Middle frontal gyrus (tissue), 1 donor: ENCODE results near the gene F12.
"Not testable (repeated sequence)": the region's sequence is repeated elsewhere in the genome, so short reads cannot be mapped to it uniquely, and the experiment has no call there.

Experiments
- DNase-seq: peaks from one replicate; pipeline ENCODE4 v3.0.0-alpha.2; 2015; ENCODE audit warnings: low spot score; ENCODE audit errors: extremely low spot score

The F12 gene

DNA sequence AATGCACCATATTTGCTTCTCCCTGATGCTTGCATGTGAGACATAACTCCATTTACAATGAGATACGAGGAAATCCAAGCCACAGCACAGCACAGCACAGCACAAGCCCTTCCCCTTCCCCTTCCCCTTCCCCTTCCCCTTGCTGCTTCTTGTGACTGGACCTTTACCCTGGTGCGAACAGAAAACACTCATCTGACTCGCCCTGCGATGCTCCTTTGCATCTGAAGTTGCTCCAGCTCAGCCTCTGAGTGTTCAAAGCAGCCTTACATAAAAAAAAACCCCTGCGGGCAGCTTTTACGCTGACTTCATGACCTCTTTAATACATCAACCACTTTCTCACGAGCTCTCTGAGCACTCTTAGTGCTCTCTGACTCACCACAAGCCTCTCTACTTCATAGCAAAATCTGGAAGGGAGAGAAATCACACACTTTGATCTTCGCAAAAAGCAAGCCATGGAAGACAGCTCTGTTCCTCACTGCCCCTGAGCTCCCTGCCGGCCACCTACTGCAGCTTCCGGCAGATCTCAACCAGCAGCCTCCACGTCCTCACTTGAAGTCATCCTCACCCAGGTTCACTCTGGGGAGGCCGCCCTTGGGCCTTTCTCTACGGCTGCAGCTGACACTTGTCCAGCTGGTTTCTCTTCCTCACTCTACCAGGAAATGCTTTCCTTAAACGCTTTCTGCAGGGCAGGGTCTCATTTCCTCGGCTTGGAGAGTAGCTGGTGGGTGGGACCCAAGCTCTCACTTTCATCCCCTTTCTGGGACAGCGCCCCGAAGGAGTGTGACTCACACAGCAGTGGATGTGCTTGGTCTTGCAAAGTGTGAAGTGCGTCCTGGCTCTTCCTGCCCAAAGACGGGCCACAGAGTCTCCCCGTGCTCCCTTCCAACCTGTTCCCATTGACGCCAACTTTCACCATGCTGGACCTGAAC, 19.9 kb downstream of the F12 start:
- DNase-seq: no peak

DNA sequence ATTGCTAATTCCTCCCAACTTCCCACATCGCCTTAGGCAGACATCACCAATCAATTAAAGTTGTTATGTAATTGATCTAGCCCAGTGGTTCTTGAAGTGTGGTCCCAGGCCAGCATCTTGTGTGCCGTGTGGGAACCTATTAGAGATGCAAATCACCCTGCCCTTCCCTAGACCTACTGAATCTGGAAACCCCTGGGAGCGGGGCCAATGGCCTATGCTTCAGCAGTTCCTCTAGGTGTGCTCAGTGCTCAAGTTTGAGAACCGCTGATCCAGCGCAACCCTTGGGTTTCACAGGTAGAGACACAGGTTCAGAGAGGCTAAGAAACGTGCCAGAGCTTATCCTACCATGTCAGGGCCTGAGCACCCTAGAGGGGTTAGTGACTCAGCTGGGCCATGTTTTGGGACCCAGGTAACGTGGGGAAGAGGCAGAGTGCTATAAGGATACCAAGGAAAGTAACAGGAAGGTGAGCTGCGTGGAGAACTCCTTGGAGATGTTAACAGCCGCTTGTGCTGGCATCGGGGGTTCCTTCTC, 20.8 kb downstream of the F12 start:
- DNase-seq: no peak

DNA sequence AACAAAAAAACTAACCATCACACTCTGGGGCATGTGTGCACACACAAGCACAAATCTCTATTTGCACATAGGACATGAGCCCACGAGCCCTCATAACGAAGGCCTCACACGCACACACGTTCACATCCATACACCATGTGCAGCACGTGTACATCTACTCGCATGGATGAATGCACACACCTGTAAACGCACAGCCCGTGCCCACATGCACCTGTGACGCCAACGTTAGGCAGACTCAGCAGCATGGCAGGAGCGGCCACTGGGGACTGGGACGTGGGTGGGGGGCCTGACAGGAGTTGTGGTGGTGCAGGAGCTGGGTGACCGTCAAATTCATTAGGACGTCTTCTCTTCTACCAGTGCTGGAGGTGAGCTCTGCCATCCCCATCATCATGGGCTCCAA, 22.0 kb downstream of the F12 start:
- DNase-seq: no peak

DNA sequence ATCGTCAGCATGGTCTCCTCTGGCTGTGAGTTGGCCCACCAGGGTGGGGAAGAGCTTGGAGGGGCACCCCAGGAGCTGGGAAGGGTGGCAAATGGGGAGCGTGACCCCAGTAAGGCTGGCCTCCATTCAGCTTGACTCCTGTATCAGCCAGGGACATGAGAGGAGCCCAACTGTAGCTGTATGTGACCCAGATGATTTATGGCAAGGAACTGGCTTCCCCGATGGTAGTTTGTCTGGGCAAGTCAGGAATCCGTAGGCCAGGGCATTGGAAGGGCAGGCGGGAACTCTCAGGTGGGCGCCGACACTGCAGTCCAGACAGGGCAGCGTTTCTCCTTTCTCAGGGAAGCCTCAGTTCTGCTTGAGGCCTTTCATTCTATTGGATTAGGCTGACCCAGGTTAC, 22.8 kb downstream of the F12 start:
- DNase-seq: no peak

DNA sequence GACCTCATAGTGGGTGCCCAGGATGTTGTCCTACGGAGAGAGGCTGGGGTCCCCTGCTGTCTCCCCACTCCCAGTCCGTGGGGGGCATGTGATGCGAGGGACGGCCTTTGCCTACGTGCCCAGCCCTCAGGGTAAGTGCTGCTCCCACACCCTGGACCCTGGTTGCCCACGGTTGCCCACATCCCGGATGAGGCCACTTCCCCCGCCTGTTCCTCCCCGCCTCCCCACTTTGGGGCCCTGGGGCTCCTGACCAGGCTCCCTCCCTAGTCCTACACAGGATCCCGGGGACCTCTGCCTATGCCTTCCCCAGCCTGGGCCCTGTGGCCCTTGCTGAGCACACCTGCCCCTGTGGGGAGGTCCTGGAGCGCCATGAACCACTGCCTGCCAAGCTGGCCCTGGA, 23.6 kb downstream of the F12 start:
- DNase-seq: no peak

DNA sequence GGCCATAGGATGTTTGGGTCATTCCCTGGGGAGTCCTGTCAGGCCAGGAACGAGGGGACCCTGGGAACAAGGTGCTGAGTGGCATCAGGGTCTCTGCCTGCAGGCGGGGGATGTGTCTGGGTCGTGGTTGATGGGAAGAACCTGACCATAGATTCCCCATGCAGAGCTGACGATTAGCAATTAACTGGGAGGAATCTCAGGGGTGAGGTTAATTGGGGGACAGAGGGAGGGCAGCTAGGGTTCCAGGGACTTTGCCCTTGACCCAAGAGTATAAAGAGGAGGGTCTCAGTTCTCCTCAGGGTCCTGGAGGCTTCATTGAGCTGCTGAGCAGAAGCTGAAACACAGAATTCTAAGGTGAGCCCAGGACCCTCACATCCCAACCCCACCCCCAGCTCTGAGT, 25.2 kb downstream of the F12 start, which contains the start of gene SLC34A1:
Gene SLC34A1, plus strand, starts transcription at position 301 of the 400 bp plus-strand sequence. CDS start 1,308 bp downstream, outside the sequence.
- DNase-seq: no peak

DNA sequence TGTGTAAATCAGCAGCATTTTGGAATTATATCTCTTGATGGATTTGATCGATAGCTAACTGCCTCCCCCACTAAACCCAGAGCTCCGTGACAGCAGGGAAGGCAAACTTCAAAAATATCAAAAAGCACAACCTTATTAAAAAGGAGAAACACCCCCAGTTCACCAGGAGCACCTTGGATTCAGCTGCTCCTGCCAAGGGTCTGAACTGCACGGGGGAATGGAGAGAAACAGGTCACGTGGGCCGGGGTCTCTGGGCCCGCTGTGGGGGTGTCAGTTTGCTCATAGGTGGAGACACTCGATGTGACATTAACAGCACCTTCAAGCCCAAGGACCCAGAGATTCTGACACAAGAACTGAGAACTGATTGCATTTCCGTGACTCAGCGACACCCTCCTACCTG, 26.2 kb downstream of the F12 start:
- DNase-seq: no peak

DNA sequence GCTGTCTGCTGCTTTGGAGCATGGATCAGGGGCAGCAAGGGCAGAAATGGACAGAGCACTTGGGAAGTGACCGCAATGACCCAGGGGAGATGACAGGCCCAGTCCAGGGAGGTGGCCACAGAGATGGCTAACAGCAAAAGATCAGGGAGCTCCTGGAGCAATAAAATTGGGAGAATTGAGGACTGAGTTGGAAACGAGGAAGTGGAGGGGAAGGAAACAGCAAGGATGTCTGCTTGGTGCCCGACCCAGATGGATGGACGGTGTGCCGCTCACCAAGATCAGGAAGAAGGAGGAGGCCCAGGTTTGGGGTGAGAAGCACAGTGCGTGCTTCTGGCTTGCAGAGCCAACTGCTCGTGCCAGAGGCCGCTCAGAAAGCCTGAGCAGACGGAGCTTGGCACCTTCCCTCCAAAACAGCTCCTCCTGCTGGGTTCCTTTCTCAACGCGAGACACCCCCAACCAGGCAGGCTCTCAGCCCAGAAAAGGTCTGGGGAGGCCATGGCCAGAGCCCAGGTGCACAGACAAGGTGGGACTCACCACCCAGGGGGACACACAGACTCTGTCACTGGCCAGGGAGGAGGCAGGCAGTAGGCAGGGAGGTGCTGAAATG, 26.8 kb downstream of the F12 start:
- no peak for DNase-seq

DNA sequence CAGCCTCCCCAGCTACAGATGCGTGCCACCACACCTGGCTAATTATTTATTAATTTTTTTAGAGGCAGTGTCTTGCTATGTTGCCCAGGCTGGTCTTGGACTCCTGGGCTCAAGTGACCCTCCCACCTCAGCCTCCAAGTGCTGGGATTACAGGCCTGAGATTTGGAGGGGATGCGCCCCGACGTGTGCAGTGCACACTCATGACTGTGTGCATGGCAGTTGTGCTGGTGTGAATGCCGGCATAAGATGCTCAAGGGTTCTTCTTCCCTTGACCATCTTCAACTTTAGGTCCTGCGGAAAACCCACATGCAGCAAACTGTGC, 28.6 kb downstream of the F12 start:
- no peak for DNase-seq

DNA sequence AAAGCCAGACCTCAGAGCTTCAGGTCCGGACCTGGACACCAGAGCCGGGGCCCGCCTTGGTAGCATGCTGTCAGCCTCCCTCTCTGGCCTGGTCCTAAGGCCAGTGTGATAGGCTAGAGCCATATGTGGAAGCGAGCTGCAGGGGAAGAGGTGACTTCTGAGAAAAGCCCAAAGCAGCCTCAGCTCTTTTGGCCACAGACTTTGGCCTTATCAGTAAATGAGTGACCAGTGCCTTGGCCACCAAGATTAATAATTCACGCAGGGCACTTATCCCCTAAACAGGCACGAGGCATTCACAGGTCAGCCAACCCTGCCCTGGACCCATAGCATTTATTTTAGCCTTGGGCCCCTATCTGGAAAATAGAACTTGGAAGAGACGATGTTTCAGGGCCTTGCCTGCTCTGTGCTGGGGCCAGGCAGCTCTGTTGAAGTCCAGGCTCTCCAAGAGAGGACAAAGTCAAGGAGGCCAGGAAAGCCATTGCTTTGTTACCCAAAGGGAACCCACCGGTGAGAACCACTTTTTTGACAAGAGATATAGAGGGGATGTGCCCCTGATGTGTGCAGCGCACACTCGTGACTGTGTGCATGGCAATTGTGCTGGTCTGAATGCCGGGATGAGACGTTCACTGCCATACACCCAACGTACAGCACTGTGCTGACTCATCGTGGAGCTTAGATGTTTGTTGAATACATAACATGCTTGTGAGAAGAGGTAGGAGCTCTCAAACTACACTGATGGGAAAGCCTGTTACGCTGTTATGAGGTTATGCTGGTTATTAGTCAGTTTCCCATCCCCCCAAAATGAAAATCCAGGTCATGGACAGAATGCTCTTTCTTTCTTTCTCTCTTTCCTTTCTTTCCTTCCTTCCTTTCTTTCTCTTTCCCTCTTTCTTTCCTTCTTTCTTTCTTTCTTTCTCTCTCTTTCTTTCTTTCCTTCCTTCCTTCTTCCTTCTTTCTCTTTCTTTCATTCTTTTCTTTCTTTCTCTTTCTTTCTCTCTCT, 30.2 kb downstream of the F12 start:
- no peak for DNase-seq

DNA sequence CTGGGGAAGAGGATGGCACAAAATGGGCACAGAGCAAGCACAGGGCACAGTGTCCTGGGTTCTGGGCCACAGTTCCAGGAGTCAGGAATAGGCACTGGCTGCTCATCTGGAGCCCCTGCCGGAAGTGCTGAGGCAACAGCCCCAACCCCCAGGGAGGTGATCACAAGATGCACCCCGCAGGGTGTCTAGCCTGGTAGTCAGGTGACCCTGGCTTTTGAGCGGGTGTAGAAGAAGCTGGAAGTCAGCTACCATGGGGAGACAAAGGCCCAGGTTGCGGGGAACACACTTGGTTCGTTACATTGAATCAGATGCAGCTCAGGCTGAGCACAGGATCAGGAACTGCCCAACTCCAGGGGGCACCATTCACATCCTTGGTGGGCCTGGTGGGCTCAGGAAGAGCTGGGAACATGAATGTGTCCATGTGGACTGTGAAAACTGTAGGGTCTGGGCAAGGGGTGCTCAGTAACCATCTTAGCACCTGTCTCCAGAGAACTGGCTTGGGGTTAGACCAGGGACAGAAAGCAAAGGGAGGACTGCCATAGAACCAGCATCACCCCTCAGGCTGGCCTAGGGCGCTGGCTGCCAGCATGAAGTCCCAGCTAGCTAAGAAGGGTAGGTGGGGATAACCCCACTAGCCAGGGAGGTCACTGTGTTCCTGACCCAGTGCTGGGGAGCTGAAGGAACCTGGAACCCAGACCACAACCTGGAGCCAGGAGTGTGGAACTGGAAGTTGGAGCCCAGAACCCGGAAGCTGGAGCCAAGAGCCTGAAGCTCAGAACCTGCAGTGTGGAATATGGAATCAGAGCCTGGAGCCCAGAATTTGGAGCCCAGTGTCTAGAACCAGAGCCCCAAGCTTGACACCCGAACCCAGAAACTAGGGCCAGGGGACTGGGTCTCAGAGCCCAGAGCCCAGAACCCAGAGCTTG, 31.2 kb downstream of the F12 start:
- no peak for DNase-seq

DNA sequence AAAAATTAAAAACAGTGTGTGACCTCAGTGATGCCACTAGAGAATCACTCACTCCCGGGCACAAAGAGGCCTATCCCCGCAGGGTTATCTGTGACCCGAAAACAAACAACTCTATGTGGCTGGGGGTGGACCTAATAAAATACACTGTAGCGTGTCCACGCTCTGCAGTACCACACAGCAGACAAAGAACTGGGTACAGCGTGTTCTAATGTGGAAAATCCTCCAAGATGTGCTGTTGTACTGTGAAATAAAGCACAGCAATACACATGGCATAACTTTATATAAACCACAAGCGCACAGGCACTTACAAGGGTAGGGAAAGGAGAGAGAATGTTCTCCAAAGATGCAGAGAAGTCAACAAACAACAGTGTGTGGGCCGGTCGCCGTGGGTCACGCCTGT, 33.3 kb downstream of the F12 start:
- no peak for DNase-seq

DNA sequence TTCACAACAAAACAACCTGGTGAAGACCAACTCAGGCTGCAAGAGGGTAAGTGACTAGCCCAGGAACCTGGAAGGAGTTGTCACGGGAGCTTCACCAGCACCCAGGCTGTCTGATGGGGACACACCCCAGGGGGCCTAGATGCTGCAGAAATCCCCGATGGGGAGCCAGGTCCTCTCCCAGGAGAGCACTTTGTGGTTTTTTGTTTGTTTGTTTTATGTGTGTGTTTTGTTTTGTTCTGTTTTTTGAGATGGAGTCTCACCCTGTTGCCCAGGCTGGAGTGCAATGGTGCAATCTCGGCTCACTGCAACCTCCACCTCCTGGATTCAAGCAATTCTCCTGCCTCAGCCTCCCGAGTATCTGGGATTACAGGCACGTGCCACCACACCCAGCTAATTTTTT, 33.8 kb downstream of the F12 start:
- not testable (repeated sequence) for DNase-seq

DNA sequence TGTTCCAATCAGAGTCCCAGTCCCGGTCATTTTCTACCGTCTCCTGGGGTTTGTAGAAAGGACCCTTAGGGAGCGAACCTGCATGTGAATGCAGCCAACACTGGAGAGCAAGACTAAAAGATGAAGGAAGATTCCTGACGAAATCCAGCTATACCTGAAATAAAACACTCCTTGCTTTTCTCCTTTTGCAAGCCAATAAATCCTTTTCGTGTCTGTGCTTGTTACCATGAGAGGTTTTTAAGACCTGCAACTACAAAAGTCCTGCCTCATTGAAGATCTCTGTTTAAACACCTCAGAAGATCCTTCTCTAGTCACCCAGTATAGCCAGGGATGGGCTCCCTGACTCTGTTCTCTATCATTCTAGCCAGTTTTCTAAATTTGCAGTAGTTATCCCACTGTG, 35.2 kb downstream of the F12 start:
- no peak for DNase-seq

DNA sequence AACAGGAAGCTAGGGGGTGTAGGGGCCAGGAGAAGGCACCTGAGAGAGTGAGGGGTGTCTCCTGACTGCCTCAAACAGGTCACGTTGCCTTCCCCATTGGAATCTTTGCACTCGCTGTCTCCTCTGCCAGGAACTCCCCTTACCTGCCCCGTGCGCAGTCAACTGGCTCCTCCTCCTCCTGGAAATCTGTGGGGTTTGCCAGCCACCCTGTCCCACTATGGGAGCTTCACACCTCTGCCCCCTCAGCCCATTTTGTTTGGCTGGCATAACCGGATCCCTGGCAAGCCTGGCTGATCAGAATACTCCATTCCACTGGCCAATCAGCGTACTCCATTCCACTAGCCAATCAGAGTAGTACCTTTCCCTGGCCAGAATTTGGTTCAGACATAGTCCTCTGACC, 35.6 kb downstream of the F12 start:
- DNase-seq: no peak

DNA sequence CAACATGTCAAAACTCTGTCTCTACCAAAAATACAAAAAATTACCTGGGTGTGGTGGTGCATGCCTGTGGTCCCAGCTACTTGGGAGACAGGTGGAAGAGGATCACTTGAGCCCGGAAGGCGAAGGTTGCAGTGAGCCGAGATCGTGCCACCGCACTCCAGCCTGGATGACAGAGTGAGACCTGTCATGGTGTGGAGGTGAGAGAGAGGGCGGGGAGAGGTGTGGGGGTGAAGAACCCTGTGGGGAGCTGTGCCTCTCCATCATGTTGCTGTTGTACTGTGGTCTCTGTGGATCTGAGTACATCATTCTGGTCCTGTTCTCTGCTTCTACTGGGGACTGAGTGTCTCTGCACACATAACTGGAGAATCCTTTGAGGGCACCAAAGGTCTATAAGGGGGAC, 36.5 kb downstream of the F12 start:
- no peak for DNase-seq

DNA sequence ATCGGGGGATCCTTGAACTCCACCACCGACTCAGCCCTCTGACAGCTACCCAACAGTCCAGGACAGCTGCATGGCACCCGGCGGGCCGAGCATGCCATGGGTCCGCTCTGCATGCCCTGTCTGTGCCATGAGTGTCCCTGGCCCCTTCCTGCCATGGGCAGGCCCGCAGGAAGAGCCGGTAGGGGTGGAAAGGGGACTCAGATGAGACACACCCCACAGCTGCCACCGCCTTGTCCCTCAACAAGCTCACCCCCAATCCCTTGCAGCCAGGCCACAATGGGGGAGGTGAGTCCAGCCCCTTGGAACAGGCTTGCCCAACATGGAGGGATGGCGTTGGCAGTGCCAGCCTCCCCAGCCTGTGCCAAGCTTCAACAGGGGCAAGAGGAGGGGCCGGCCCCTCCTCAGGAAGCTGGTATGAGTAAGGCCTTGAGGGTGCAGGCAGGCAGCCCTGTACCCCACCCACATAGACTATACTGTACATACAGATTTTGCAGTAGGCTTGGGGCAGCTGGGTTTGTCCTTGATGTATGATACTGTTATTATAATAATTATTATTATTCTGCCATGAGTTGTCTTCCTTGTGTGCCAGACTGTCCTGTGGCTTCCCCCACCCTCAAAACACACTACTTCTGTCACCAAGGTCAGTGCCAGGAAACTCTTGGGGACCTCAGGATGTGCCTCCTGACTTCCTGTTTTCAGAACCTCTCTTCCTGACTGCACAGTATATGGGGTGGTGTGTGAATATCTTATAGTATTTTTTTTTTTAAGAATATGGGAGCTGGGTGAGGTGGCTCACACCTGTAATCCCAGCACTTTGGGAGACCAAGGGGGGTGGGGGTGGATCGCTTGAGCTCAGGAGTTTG, 37.1 kb downstream of the F12 start:
- DNase-seq: no peak

DNA sequence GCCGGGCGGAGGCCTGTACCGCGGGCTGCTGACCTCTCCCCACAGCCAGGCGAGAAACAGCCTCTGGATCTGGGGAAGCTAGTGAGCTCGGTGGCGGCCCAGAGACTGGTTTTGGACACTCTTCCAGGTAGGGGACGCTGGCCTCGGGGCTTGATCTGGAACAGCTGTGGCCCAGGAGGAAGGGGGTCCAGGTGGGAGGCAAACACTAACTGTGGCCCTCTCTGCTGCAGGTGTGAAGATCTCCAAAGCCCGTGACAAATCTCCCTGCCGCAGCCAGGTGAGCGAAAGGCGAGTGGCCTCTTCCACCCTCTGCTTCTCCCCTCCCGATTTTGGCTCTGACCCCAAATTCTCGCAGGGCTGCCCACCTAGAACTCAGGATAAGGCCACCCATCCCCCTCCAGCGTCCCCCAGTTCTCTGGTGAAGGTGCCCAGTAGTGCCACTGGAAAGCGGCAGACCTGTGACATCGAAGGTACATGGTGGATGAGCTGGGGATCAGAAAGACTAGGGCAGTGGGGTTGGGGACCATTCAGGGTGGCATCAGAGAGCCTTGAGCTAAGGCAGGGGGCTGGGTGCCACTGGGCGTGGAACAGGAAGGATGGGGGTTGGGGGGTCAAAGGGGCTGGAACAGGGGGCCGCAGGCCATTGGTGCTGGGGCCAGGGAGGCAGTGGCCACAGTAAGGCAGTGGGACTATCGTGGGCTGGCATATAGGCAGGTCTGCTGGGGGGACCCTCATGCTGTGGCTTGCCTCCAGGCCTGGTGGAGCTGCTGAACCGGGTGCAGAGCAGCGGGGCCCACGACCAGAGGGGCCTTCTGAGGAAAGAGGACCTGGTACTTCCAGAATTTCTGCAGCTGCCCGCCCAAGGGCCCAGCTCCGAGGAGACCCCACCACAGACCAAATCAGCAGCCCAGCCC, 38.0 kb downstream of the F12 start:
- DNase-seq: no peak
